ENCODE measurements around the gene MDGA2. TPM values are rescaled to one million over a fixed set of nuclear protein-coding genes. Genes with fewer than 3 reads are reported as not detected.

Gene MDGA2
- total and polyA plus RNA-seq, 11 donors = 0.12 to 0.26 TPM; not detected in 9

DNA sequence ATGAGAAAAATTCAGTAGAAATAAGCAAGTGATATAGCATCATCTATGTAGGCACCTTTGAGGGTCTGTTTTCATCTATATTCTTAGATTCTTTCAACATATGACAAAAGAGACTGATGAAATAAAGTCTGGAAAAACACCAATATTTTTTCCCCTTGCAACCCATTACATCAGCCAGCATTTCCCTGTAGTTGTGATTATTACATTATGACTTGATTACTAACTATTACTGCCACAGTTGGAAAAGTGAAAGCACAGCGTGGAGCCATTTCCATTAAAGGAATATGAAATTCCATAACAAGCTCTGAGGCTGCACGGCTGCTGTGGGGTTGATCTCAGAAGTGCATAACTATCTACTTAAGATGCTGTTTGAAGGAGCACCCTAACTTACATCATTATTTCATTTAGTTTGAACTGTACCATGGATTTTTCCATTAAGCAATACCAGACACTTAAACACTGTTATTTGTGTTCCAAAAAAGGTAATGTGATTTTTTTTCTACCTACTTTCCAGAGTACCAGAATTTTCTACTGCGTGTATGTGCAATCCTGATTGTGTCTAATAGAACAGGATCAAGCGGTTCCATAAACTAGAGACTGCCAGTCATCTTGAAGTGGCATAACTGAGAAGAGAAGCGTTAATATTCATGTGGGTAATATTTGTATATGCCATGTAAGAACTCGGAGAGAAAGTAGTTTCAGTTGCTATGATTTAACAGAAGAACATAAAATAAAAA lies 405.5 kb downstream of the MDGA2 start:
- intact Hi-C loops (cut with DNase I) = no loop called here
- Histone ChIP-seq H3K27ac (no peak overlapping the region), H3K9me3 (no peaks in the 10 kb centered on the region), H3K27me3 (no peaks in the 10 kb centered on the region), H3K4me3 (no peak overlapping the region), H3K36me3 (no peaks in the 10 kb centered on the region), H3K4me1 (no peaks in the 10 kb centered on the region)
- WGBS, 4 donors = 75 to 84% (median 81%) methylated on average over 6 of the region's 6 CpGs
- ATAC-seq (no peak), DNase-seq (no peak)
- TF ChIP-seq POLR2A (IDR thresholded peaks at IDR 0.05) (no peak), CTCF (IDR thresholded peaks at IDR 0.05) (no peak)

- ATAC-seq (no peak), DNase-seq (no peak)
- TF ChIP-seq POLR2A (IDR thresholded peaks at IDR 0.05) (no peak), CTCF (IDR thresholded peaks at IDR 0.05) (no peak)
- WGBS, 4 donors = 73 to 82% (median 78%) methylated on average over 1 of the region's 1 CpG
- Histone ChIP-seq H3K4me3 (no peak overlapping the region), H3K27me3 (no peaks in the 10 kb centered on the region), H3K36me3 (no peaks in the 10 kb centered on the region), H3K9me3 (no peaks in the 10 kb centered on the region), H3K27ac (no peak overlapping the region), H3K4me1 (no peaks in the 10 kb centered on the region)
- intact Hi-C loops (cut with DNase I) = no loop called here
Observed at GRCh38 chr14:47264842-47265241, 410.6 kb downstream of the MDGA2 start.

DNA sequence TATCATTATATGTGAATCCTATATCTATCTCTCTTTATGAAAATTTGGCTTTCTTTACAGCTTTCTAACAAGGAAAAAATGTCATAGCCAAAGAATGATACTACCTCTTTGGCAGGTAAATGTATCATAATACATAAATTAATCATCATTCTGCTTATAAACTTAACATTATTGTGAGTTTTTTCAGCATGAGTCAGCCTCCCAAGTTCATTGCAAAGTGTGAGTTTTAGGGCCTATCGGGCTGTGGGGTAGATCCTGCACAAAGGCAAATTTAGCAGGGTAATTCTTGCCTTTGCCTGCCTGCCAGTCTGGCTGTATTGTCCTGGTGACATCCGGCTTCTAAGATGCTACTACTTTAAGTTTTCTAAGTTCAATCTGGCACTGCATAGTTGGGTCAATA lies 412.6 kb downstream of the MDGA2 start:
- no peak for TF ChIP-seq POLR2A (IDR thresholded peaks at IDR 0.05)
- no peak for TF ChIP-seq CTCF (IDR thresholded peaks at IDR 0.05)
- Histone ChIP-seq H3K27me3 (no peaks in the 10 kb centered on the region), H3K36me3 (no peaks in the 10 kb centered on the region), H3K27ac (no peak overlapping the region), H3K4me3 (no peak overlapping the region), H3K9me3 (no peaks in the 10 kb centered on the region), H3K4me1 (no peaks in the 10 kb centered on the region)
- 88 to 89% (median 89%) methylated on average over 2 of the region's 2 CpGs for WGBS, 4 donors
- DNase-seq (no peak), ATAC-seq (no peak)
- intact Hi-C loops (cut with DNase I) = no loop called here

DNA sequence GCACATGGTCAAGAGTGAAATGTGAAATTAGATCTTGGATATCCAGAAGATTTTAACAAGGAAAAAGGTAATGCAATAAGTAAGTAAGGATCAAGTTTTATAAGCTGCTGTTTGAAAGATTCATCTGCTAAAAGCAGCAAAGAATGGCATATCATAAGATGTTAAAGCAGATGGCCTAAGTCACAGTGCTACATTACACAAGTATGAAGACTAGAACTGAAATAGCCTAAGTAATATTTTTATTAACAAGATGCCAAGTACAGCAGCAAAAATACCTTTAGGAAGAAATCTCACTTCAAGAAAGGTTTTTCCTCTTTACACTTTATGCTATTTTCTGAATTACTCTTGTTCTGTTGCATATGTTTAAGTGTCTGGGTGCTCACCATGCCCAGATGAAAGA lies 414.1 kb downstream of the MDGA2 start:
- H3K27ac ChIP-seq = no peak overlapping the region
- TF ChIP-seq CTCF (IDR thresholded peaks at IDR 0.05) (no peak), POLR2A (IDR thresholded peaks at IDR 0.05) (no peak)
- no peak overlapping the region for H3K4me3 ChIP-seq
- no peak for ATAC-seq
- intact Hi-C loops (cut with DNase I) = no loop called here
- H3K27me3 ChIP-seq = no peaks in the 10 kb centered on the region
- H3K9me3 ChIP-seq = no peaks in the 10 kb centered on the region
- no peak for DNase-seq
- H3K4me1 ChIP-seq = no peaks in the 10 kb centered on the region
- no peaks in the 10 kb centered on the region for H3K36me3 ChIP-seq

Data from heart left ventricle (tissue), 16 donors.